Skeletal muscle cell (primary cell): ENCODE results near the gene PSMD14.
A peak's percentile ranks its signal among the peaks of the same experiment; 100 is the strongest.

ENCODE experiments used
- DNase-seq: peaks from one replicate; pipeline ENCODE4 v3.0.0-alpha.2; 2010; ENCODE audit warnings: low read depth
- H3K4me3 ChIP-seq: 2 replicates; pipeline ENCODE4 v1.5.1; 2011; ENCODE audit warnings: low read depth, mild to moderate bottlenecking, control low read depth, low read length, moderate library complexity

The PSMD14 gene

DNA sequence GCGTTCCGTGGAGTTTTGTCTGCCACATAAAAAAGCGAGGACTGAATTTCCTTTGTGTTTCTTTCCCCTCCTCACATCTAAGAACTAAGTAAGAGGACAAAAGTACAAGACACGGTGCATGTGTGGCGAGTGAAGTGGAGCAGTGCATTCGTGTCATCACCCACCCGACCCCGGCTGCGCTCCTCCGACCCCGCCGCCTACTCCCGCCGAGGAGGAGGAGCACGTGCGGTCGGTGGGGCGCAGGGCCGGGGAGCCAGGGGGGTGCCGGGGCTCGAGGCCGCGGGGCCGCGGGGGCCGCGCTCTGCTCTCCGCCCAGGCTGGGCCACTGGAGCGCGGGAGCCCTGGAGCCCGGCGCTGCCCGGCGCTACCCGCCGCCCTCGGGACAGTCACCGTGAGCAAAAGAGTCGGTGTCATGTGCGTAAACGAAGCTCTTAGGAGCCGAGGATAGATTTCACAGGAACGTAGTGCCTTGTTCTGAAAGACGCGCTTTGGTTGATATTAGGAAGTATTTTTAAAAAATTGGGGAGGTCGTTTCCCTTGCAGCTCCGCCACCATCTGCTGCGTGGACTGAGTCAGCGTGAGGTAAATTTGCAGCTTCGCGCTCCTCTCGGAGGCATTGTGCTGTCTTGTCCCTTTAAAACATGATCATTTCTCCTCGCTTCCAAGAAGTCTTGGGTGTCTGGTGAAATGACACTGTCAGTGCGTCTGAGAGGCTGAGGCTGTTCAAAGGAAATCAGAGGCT, 118.9 kb downstream of the PSMD14 start:
- H3K4me3 ChIP-seq = peak overlapping the region; percentile 37

GRCh38 chr2:161427664-161428587, 119.7 kb downstream of the PSMD14 start:
- no peak overlapping the region for H3K4me3 ChIP-seq

More for the DNA sequence above, 118.9 kb downstream of the PSMD14 start:
- DNase-seq = no peak

DNA sequence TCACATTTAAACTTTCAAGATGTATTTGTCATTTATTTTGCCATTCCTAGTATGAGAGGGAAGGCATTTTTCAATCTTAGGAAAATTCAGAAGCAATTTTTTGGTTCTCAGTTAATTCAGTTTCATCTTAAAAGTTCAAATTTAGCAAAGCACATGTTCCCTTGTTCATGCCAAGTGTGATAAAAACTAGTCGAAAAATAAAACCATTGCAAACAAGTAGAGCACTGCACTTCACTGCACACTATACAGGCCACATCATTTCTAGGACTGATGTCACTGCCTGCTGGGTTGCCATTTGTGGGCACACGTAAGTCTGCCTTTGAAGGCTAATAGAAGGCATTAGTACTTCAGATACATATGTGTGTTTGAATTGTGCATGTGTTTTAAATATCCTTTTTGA, 122.2 kb downstream of the PSMD14 start:
- H3K4me3 ChIP-seq = no peak overlapping the region
- no peak for DNase-seq

More at GRCh38 chr2:161427664-161428587, 119.7 kb downstream of the PSMD14 start:
- no peak for DNase-seq

DNA sequence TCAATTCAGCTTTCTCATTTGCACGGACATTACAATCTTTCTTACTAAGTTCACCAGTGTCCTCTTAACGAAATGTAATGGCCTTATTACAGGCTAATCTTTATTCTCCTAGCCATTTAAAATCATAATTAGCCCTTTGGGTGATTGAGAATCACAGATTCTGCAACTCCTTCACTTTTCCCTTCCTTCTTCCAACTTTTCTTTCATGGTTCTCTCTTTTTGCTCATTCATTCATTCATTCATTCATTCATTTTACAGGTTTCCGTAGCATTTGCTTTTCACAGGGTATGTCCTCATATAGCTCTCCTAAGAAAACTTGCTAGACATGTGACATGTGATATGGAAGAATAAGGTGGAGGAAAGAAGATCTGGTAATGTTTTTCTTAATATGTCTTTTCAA, 123.9 kb downstream of the PSMD14 start:
- H3K4me3 ChIP-seq = no peak overlapping the region
- DNase-seq = no peak

DNA sequence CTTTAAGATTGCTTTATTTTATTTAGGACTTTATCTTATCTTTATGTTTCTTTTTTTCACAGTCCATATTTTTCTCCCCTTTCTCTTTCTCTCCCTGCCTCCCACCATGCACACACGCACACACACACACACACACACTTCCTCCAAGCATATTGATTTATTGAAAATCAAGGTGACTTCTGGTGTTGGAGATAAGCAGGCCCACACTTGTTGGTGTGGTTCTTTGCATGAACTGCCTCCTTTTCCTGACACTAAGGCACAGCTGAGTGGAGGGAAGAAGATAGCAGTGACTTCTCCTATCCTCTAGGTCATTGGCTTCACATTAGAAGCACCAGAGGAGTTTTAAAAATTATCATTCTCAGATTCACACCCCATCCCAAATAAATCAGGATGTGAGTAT, 125.9 kb downstream of the PSMD14 start:
- DNase-seq = no peak
- no peak overlapping the region for H3K4me3 ChIP-seq

- peak; percentile 82 for DNase-seq
- H3K4me3 ChIP-seq = no peak overlapping the region
These were observed 128.2 kb downstream of the PSMD14 start for GRCh38 chr2:161436411-161436810.

DNA sequence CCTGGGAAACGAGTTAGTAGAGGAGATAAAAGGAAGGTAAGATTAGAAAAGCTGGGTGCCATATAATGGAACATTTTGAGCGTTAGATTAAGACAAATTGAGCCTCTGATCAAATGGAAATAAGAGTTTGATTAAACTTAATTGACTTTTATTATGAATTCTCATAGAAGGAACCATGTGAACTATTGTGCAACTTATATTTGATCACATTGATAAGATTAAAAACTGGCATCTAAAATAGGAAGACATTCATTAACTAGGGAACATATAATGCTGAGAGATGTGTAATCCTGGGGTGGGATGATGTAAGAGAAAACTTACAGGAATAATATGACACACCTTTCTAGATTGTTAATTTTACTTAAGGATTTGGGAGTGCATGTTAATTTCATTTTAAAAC, 130.4 kb downstream of the PSMD14 start:
- no peak overlapping the region for H3K4me3 ChIP-seq
- DNase-seq = no peak

GRCh38 chr2:161445097-161445496, 136.9 kb downstream of the PSMD14 start:
- no peak overlapping the region for H3K4me3 ChIP-seq
- no peak for DNase-seq

- DNase-seq = no peak
- H3K4me3 ChIP-seq = no peak overlapping the region
These were observed 140.2 kb downstream of the PSMD14 start for GRCh38 chr2:161448431-161448830.
